Thyroid gland (tissue), 4 donors: ENCODE data around the gene CCDC138.

Source experiments
- POLR2A ChIP-seq, 2 donors: fragments of 450-650 bp; IDR thresholded peaks; one replicate each; pipeline ENCODE4 v1.6.1; 2017; ENCODE audit warnings: antibody characterized with exemption in 2 of 2, mild to moderate bottlenecking in 2 of 2, moderate library complexity in 1 of 2
- TF ChIP-seq, protein P1 (sequence below), 6 experiments: fragments of 200-600 bp in 3 of 6; fragments of 450-650 bp in 3 of 6; sonication (generic) in 3 of 6; IDR thresholded peaks; one replicate each; pipeline ENCODE4 v1.5.1; 2016 to 2019; ENCODE audit warnings: antibody characterized with exemption in 6 of 6, mild to moderate bottlenecking in 2 of 6, inconsistent platforms in 1 of 6, moderate library complexity in 1 of 6

GRCh38 chr2:108918941-108919341 is 132.4 kb downstream of the CCDC138 start:
- TF ChIP-seq, protein P1, sequence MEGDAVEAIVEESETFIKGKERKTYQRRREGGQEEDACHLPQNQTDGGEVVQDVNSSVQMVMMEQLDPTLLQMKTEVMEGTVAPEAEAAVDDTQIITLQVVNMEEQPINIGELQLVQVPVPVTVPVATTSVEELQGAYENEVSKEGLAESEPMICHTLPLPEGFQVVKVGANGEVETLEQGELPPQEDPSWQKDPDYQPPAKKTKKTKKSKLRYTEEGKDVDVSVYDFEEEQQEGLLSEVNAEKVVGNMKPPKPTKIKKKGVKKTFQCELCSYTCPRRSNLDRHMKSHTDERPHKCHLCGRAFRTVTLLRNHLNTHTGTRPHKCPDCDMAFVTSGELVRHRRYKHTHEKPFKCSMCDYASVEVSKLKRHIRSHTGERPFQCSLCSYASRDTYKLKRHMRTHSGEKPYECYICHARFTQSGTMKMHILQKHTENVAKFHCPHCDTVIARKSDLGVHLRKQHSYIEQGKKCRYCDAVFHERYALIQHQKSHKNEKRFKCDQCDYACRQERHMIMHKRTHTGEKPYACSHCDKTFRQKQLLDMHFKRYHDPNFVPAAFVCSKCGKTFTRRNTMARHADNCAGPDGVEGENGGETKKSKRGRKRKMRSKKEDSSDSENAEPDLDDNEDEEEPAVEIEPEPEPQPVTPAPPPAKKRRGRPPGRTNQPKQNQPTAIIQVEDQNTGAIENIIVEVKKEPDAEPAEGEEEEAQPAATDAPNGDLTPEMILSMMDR (IDR thresholded peaks at IDR 0.05), result no peak
- no peak for TF ChIP-seq POLR2A (IDR thresholded peaks at IDR 0.05)
